ENCODE measurements around the gene LRRC1.

The LRRC1 gene

DNA sequence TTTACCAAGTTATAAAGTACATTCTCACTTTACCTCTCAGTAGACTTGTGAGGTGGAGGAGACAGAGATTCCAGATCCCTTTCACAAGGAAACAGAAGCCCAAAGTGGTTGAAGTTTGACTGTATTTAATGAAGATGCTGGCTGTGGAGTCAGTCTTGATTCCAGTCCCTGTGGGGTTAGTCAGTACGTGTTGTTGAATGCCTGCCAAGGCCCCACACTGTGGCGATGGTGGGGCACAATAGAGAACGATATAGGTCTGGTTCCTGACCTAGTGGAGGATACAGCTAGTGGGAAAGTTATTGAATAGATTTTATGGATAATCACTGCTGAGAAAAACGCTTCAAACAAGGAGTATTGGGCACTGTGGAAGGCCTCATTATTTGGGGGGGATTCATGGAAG lies 71.4 kb downstream of the LRRC1 start:
- ATAC-seq: no peak
- TF ChIP-seq CSDC2 (CRISPR knock-in tag; IDR thresholded peaks at IDR 0.05) (no peak), ZC3H10 (CRISPR knock-in tag; IDR thresholded peaks at IDR 0.05) (no peak), ARNTL (CRISPR knock-in tag; IDR thresholded peaks at IDR 0.05; ENCODE audit: borderline replicate concordance, low read depth) (no peak), ZNF8 (CRISPR knock-in tag; IDR thresholded peaks at IDR 0.05) (no peak), ZNF70 (CRISPR knock-in tag; IDR thresholded peaks at IDR 0.05) (no peak)

DNA sequence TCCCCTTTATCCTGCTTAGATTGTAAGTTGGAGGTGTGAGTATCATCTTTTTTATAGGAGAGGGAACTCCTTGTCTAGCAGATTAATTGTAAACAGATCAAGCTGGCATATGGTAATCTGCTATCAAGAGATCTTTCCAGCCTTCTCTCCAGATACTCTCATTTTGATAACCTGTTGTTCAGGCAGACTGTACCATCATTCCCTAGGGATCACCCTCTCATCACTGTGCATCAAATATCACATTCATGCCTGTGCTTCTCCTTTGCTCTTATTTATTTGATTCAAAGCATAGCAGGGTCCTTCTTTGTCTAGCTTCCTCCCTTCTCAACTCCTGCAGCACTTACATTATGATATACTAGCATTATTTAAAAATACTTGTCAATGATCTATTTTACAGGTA lies 73.8 kb downstream of the LRRC1 start:
- ATAC-seq: no peak
- TF ChIP-seq, protein P1, sequence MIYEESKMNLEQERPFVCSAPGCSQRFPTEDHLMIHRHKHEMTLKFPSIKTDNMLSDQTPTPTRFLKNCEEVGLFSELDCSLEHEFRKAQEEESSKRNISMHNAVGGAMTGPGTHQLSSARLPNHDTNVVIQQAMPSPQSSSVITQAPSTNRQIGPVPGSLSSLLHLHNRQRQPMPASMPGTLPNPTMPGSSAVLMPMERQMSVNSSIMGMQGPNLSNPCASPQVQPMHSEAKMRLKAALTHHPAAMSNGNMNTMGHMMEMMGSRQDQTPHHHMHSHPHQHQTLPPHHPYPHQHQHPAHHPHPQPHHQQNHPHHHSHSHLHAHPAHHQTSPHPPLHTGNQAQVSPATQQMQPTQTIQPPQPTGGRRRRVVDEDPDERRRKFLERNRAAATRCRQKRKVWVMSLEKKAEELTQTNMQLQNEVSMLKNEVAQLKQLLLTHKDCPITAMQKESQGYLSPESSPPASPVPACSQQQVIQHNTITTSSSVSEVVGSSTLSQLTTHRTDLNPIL (CRISPR knock-in tag; IDR thresholded peaks at IDR 0.05; ENCODE audit: low read depth): no peak
- TF ChIP-seq ESRRG (CRISPR knock-in tag; IDR thresholded peaks at IDR 0.05) (no peak), ISL1 (CRISPR knock-in tag; IDR thresholded peaks at IDR 0.05) (no peak), SNAI2 (CRISPR knock-in tag; IDR thresholded peaks at IDR 0.05) (no peak), ZFP30 (CRISPR knock-in tag; IDR thresholded peaks at IDR 0.05) (no peak), ZFP3 (CRISPR knock-in tag; IDR thresholded peaks at IDR 0.05) (no peak), ZNF70 (CRISPR knock-in tag; IDR thresholded peaks at IDR 0.05) (no peak)

DNA sequence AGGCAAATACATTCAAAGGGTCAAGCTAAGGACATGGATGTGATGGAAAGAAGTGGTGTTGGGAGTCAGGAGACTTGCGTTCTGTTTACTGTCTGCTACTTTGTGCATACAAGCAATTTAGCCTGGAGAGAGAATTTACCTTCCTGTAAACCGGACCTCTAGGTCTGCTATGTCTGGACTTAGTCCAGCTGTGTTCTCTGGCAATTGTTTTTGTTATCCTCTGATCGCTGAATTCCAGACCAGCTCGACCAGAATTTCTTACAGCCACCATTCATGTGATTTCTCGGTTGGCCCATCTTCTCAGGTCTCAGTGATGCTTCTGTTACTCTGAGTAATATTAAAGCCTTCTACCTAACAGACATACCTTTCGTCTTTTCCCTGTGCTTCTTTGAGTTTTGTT lies 75.2 kb downstream of the LRRC1 start:
- TF ChIP-seq, protein P2, sequence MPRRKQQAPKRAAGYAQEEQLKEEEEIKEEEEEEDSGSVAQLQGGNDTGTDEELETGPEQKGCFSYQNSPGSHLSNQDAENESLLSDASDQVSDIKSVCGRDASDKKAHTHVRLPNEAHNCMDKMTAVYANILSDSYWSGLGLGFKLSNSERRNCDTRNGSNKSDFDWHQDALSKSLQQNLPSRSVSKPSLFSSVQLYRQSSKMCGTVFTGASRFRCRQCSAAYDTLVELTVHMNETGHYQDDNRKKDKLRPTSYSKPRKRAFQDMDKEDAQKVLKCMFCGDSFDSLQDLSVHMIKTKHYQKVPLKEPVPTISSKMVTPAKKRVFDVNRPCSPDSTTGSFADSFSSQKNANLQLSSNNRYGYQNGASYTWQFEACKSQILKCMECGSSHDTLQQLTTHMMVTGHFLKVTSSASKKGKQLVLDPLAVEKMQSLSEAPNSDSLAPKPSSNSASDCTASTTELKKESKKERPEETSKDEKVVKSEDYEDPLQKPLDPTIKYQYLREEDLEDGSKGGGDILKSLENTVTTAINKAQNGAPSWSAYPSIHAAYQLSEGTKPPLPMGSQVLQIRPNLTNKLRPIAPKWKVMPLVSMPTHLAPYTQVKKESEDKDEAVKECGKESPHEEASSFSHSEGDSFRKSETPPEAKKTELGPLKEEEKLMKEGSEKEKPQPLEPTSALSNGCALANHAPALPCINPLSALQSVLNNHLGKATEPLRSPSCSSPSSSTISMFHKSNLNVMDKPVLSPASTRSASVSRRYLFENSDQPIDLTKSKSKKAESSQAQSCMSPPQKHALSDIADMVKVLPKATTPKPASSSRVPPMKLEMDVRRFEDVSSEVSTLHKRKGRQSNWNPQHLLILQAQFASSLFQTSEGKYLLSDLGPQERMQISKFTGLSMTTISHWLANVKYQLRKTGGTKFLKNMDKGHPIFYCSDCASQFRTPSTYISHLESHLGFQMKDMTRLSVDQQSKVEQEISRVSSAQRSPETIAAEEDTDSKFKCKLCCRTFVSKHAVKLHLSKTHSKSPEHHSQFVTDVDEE (CRISPR knock-in tag; IDR thresholded peaks at IDR 0.05): no peak
- TF ChIP-seq, protein P1 (CRISPR knock-in tag; IDR thresholded peaks at IDR 0.05; ENCODE audit: low read depth): no peak
- no peak for TF ChIP-seq OSR1 (CRISPR knock-in tag; IDR thresholded peaks at IDR 0.05)
- no peak for TF ChIP-seq ZFP30 (CRISPR knock-in tag; IDR thresholded peaks at IDR 0.05)
- no peak for TF ChIP-seq ZC3H10 (CRISPR knock-in tag; IDR thresholded peaks at IDR 0.05)
- TF ChIP-seq BACH2 (CRISPR knock-in tag; IDR thresholded peaks at IDR 0.05; ENCODE audit: borderline replicate concordance): no peak
- ATAC-seq: no peak

DNA sequence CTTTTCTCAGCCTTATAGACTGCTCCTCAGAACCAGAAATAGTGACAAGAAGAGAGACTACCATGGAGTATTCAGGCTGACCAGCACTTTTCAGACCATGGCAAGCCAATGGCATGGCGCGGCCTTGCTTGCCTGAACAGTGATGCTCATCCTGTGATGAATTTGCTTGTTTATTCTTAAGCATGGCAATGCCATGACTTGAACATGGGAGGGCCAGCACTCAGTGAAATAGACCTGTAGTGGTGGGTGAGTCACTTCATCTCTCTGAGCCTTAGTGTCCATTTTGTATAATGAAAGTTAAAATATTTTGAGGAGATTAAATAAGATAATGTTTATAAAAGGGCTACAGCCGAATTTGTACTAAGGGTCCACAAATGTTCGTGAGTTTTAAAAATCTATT lies 79.1 kb downstream of the LRRC1 start:
- TF ChIP-seq, protein P2 (CRISPR knock-in tag; IDR thresholded peaks at IDR 0.05): no peak
- TF ChIP-seq RARB (CRISPR knock-in tag; IDR thresholded peaks at IDR 0.05) (no peak), ESRRG (CRISPR knock-in tag; IDR thresholded peaks at IDR 0.05) (no peak), ZNF70 (CRISPR knock-in tag; IDR thresholded peaks at IDR 0.05) (no peak), PPARA (CRISPR knock-in tag; IDR thresholded peaks at IDR 0.05; ENCODE audit: borderline replicate concordance) (no peak), BACH2 (CRISPR knock-in tag; IDR thresholded peaks at IDR 0.05; ENCODE audit: borderline replicate concordance) (no peak), ARNTL (CRISPR knock-in tag; IDR thresholded peaks at IDR 0.05; ENCODE audit: borderline replicate concordance, low read depth) (no peak), ZC3H10 (CRISPR knock-in tag; IDR thresholded peaks at IDR 0.05) (no peak), ZNF8 (CRISPR knock-in tag; IDR thresholded peaks at IDR 0.05) (no peak), OSR1 (CRISPR knock-in tag; IDR thresholded peaks at IDR 0.05) (no peak), ZNF565 (CRISPR knock-in tag; conservative IDR thresholded peaks at IDR 0.05; ENCODE audit: low read depth) (no peak), TCF4 (CRISPR knock-in tag; IDR thresholded peaks at IDR 0.05; ENCODE audit: borderline replicate concordance) (no peak), SNAI2 (CRISPR knock-in tag; IDR thresholded peaks at IDR 0.05) (no peak), CSDC2 (CRISPR knock-in tag; IDR thresholded peaks at IDR 0.05) (no peak), TOX (CRISPR knock-in tag; IDR thresholded peaks at IDR 0.05; ENCODE audit: borderline replicate concordance) (no peak), ISL1 (CRISPR knock-in tag; IDR thresholded peaks at IDR 0.05) (no peak), ZFP30 (CRISPR knock-in tag; IDR thresholded peaks at IDR 0.05) (no peak)
- TF ChIP-seq, protein P3, sequence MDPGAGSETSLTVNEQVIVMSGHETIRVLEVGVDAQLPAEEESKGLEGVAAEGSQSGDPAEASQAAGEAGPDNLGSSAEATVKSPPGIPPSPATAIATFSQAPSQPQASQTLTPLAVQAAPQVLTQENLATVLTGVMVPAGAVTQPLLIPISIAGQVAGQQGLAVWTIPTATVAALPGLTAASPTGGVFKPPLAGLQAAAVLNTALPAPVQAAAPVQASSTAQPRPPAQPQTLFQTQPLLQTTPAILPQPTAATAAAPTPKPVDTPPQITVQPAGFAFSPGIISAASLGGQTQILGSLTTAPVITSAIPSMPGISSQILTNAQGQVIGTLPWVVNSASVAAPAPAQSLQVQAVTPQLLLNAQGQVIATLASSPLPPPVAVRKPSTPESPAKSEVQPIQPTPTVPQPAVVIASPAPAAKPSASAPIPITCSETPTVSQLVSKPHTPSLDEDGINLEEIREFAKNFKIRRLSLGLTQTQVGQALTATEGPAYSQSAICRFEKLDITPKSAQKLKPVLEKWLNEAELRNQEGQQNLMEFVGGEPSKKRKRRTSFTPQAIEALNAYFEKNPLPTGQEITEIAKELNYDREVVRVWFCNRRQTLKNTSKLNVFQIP (CRISPR knock-in tag; IDR thresholded peaks at IDR 0.05; ENCODE audit: borderline replicate concordance, low read depth): no peak
- TF ChIP-seq, protein P1 (CRISPR knock-in tag; IDR thresholded peaks at IDR 0.05; ENCODE audit: low read depth): no peak
- TF ChIP-seq, protein P4, sequence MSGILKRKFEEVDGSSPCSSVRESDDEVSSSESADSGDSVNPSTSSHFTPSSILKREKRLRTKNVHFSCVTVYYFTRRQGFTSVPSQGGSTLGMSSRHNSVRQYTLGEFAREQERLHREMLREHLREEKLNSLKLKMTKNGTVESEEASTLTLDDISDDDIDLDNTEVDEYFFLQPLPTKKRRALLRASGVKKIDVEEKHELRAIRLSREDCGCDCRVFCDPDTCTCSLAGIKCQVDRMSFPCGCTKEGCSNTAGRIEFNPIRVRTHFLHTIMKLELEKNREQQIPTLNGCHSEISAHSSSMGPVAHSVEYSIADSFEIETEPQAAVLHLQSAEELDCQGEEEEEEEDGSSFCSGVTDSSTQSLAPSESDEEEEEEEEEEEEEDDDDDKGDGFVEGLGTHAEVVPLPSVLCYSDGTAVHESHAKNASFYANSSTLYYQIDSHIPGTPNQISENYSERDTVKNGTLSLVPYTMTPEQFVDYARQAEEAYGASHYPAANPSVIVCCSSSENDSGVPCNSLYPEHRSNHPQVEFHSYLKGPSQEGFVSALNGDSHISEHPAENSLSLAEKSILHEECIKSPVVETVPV (CRISPR knock-in tag; IDR thresholded peaks at IDR 0.05): no peak
- no peak for ATAC-seq
